NCI-H1930 (cell line): Measurements from ENCODE around the gene GPR84.
A peak's percentile ranks its signal among the peaks of the same experiment; 100 is the strongest.
"Not testable (repeated sequence)": the region's sequence is repeated elsewhere in the genome, so short reads cannot be mapped to it uniquely, and the experiment has no call there.

Experiments
- DNase-seq, 2 experiments: peaks; one replicate each; lab custom pipeline; 2025; lab: John Stamatoyannopoulos, UW

The GPR84 gene

GRCh38 chr12:54325442-54326109 lies 38.7 kb downstream of the GPR84 start:
- DNase-seq, result not testable (repeated sequence)

- DNase-seq, result peak; percentile 98
Measured at GRCh38 chr12:54324617-54325441, 39.5 kb downstream of the GPR84 start, which contains the start of gene COPZ1. Gene COPZ1 (plus strand): TSS chr12:54325131. CDS start chr12:54325164, 33 bp downstream.

GRCh38 chr12:54321363-54321762 lies 42.9 kb downstream of the GPR84 start:
- DNase-seq, result no peak
